ENCODE measurements around the gene ATP10D. TPM values are rescaled to one million over a fixed set of nuclear protein-coding genes. Genes with fewer than 3 reads are reported as not detected.

ATP10D gene
- total RNA-seq, 4 donors from 2014 or later, result 32.4 to 65.6 (median 39.3) TPM

GRCh38 chr4:47598896-47599295 is 113.8 kb downstream of the ATP10D start:
- 88 to 89% methylated on average over 3 of the region's 3 CpGs for WGBS, 2 donors
- no peak overlapping the region for H3K4me3 ChIP-seq (ENCODE audit: low read depth, poor library complexity, severe bottlenecking)
- no peak for TF ChIP-seq POLR2A (IDR thresholded peaks at IDR 0.05)
- no peak for TF ChIP-seq CTCF (IDR thresholded peaks at IDR 0.05)
- intact Hi-C loops (cut with DNase I; ENCODE audit: low total_unique reads), result no loop called here
- DNase-seq (ENCODE audit: low spot score in 2 of 2), result no peak

- no peak for TF ChIP-seq POLR2A (IDR thresholded peaks at IDR 0.05)
- TF ChIP-seq CTCF (IDR thresholded peaks at IDR 0.05), result no peak
- DNase-seq (ENCODE audit: low spot score in 2 of 2), result no peak
- WGBS, 2 donors, result 97 to 98% methylated on average over 3 of the region's 3 CpGs
- intact Hi-C loops (cut with DNase I; ENCODE audit: low total_unique reads), result no loop called here
- H3K4me3 ChIP-seq (ENCODE audit: low read depth, poor library complexity, severe bottlenecking), result no peak overlapping the region
Measured at GRCh38 chr4:47606482-47606881, 121.4 kb downstream of the ATP10D start.

GRCh38 chr4:47612116-47613023 is 127.3 kb downstream of the ATP10D start:
- DNase-seq (ENCODE audit: low spot score in 2 of 2), result no peak
- intact Hi-C loops (cut with DNase I; ENCODE audit: low total_unique reads), result no loop called here
- TF ChIP-seq CTCF (IDR thresholded peaks at IDR 0.05) (no peak), POLR2A (IDR thresholded peaks at IDR 0.05) (no peak)
- 65 to 90% methylated on average over 4 of the region's 4 CpGs for WGBS, 2 donors
- no peak overlapping the region for H3K4me3 ChIP-seq (ENCODE audit: low read depth, poor library complexity, severe bottlenecking)

- H3K4me3 ChIP-seq (ENCODE audit: low read depth, poor library complexity, severe bottlenecking), result no peak overlapping the region
- DNase-seq (ENCODE audit: low spot score in 2 of 2), result no peak
- no peak for TF ChIP-seq CTCF (IDR thresholded peaks at IDR 0.05)
- TF ChIP-seq POLR2A (IDR thresholded peaks at IDR 0.05), result no peak
- 54 to 64% methylated on average over 4 of the region's 4 CpGs for WGBS, 2 donors
- intact Hi-C loops (cut with DNase I; ENCODE audit: low total_unique reads), result no loop called here
Measured at GRCh38 chr4:47615385-47615784, 130.3 kb downstream of the ATP10D start.

- TF ChIP-seq CTCF (IDR thresholded peaks at IDR 0.05), result no peak
- TF ChIP-seq POLR2A (IDR thresholded peaks at IDR 0.05), result no peak
- no peak overlapping the region for H3K4me3 ChIP-seq (ENCODE audit: low read depth, poor library complexity, severe bottlenecking)
- intact Hi-C loops (cut with DNase I; ENCODE audit: low total_unique reads), result no loop called here
- DNase-seq (ENCODE audit: low spot score in 2 of 2), result no peak
Measured at GRCh38 chr4:47617607-47618006, 132.5 kb downstream of the ATP10D start.

Data from lower leg skin (tissue), 4 donors.